ENCODE results near the gene MANSC1. TPM values are rescaled to one million over a fixed set of nuclear protein-coding genes. Genes with fewer than 3 reads are reported as not detected.
A peak's percentile ranks its signal among the peaks of the same experiment; 100 is the strongest.

Gene MANSC1
- total and polyA plus RNA-seq, 2 of the 13 experiments (the other 11 are each of a cell fraction or from before 2014, with no cell fraction given), result 1.9 to 4.2 TPM

DNA sequence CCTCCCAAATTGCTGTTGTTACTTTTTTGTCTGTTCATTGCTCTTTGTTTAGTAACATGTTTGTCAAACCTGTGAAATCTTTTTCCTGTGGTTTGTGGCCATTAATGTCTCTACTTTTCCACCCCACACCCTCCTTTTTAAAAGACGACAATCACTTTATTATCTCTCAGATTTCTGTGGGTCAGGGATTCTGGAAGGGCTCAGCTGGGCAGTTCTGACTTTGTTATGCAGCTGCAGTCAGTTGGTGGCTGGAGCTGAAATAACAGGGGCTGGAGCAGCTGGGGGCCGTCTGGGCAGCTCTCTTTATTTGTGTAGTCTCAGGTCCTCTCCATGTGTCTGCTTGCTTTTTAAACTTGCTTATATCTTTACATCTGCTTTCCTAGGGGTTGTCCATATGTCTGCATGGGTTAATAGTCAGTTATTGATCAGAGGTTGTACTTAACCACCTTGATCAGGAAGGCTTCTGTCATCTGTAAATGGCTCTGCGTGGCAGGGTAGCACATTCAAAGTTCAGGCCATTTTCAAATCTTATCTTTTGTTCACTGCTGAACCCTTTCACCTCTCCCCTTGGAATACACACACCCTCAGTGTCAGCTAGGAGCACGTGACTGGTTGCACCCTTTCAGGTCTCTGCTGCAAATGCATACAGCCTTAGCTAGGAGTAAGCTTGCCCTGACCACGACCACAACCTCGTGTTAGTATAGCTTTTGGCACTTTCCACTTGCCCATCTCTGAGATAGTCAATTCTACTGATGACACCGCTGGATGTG is 34.7 kb upstream of the MANSC1 start (continued):
- TF ChIP-seq JDP2 (CRISPR knock-in tag; IDR thresholded peaks at IDR 0.05; ENCODE audit: borderline replicate concordance) (no peak), ISL2 (CRISPR knock-in tag; IDR thresholded peaks at IDR 0.05) (0 out of 2 replicates have a peak, but pooled peaks have one; percentile 36), NCOA2 (CRISPR knock-in tag; IDR thresholded peaks at IDR 0.05) (peak; percentile 59), STAT5B (CRISPR knock-in tag; IDR thresholded peaks at IDR 0.05) (no peak), ZFP1 (CRISPR knock-in tag; IDR thresholded peaks at IDR 0.05) (no peak), CBX1 (IDR thresholded peaks at IDR 0.05; ENCODE audit: low read depth) (no peak), TCF7L2 (IDR thresholded peaks at IDR 0.05; ENCODE audit: low read depth, low read length) (no peak), FOXA1 (IDR thresholded peaks at IDR 0.05) (no peak), FOXA1 (CRISPR knock-in tag; IDR thresholded peaks at IDR 0.05) (peak; percentile 14; the same call in 1 of the 2 replicates), EP300 (IDR thresholded peaks at IDR 0.05; ENCODE audit: low read depth in 2 of 2, low read length in 2 of 2) (peak in 1 of 2 experiments; percentile 50; a peak in 2 of 4 replicates), EP300 (CRISPR knock-in tag; IDR thresholded peaks at IDR 0.05; ENCODE audit: borderline replicate concordance) (peak; percentile 29; the same call in 1 of the 2 replicates), POLR2G (IDR thresholded peaks at IDR 0.05; ENCODE audit: low read depth, low read length) (peak; percentile 71), KLF16 (CRISPR knock-in tag; IDR thresholded peaks at IDR 0.05) (peak in 1 of 2 experiments; percentile 42; a peak in 1 of 4 replicates), ZNF766 (CRISPR knock-in tag; IDR thresholded peaks at IDR 0.05; ENCODE audit: borderline replicate concordance) (0 out of 2 replicates have a peak, but pooled peaks have one; percentile 13), HNRNPH1 (optimal IDR thresholded peaks at IDR 0.05; ENCODE audit: low read depth, low read length) (no peak), HNF4A (CRISPR knock-in tag; IDR thresholded peaks at IDR 0.05) (peak; percentile 74), ZNF816 (CRISPR knock-in tag; IDR thresholded peaks at IDR 0.05; ENCODE audit: borderline replicate concordance) (no peak), DPF2 (CRISPR knock-in tag; IDR thresholded peaks at IDR 0.05; ENCODE audit: borderline replicate concordance, low read depth) (peak; percentile 41; the same call in 1 of the 2 replicates), KDM6A (CRISPR knock-in tag; IDR thresholded peaks at IDR 0.05; ENCODE audit: low read depth) (no peak), ZNF296 (CRISPR knock-in tag; conservative IDR thresholded peaks at IDR 0.05) (no peak), SOX6 (IDR thresholded peaks at IDR 0.05) (no peak), SOX6 (CRISPR knock-in tag; IDR thresholded peaks at IDR 0.05) (peak; percentile 94), SOX13 (IDR thresholded peaks at IDR 0.05) (peak; percentile 69), SOX13 (CRISPR knock-in tag; conservative IDR thresholded peaks at IDR 0.05 in 1 of 2, IDR thresholded peaks at IDR 0.05 in 1 of 2) (peak in 1 of 2 experiments; percentile 88; a peak in 2 of 4 replicates)
- TF ChIP-seq, protein P1, sequence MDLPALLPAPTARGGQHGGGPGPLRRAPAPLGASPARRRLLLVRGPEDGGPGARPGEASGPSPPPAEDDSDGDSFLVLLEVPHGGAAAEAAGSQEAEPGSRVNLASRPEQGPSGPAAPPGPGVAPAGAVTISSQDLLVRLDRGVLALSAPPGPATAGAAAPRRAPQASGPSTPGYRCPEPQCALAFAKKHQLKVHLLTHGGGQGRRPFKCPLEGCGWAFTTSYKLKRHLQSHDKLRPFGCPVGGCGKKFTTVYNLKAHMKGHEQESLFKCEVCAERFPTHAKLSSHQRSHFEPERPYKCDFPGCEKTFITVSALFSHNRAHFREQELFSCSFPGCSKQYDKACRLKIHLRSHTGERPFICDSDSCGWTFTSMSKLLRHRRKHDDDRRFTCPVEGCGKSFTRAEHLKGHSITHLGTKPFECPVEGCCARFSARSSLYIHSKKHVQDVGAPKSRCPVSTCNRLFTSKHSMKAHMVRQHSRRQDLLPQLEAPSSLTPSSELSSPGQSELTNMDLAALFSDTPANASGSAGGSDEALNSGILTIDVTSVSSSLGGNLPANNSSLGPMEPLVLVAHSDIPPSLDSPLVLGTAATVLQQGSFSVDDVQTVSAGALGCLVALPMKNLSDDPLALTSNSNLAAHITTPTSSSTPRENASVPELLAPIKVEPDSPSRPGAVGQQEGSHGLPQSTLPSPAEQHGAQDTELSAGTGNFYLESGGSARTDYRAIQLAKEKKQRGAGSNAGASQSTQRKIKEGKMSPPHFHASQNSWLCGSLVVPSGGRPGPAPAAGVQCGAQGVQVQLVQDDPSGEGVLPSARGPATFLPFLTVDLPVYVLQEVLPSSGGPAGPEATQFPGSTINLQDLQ (CRISPR knock-in tag; IDR thresholded peaks at IDR 0.05), result no peak
- TF ChIP-seq, protein P2, sequence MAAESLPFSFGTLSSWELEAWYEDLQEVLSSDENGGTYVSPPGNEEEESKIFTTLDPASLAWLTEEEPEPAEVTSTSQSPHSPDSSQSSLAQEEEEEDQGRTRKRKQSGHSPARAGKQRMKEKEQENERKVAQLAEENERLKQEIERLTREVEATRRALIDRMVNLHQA (CRISPR knock-in tag; IDR thresholded peaks at IDR 0.05), result no peak
- TF ChIP-seq, protein P3, sequence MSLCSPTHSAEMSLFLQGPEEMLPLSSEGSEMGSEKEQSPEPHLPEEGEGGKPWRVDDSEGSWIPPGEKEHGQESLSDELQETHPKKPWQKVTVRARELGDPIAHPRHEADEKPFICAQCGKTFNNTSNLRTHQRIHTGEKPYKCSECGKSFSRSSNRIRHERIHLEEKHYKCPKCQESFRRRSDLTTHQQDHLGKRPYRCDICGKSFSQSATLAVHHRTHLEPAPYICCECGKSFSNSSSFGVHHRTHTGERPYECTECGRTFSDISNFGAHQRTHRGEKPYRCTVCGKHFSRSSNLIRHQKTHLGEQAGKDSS (CRISPR knock-in tag; IDR thresholded peaks at IDR 0.05; ENCODE audit: borderline replicate concordance, low read depth), result peak; percentile 56; the same call in 1 of the 2 replicates

All from HepG2 (cell line).